WTC11 (cell line): ENCODE measurements around the gene SCN8A. TPM values are rescaled to one million over a fixed set of nuclear protein-coding genes. Genes with fewer than 3 reads are reported as not detected.

ENCODE experiments used
- ATAC-seq: fragments of 200-7000 bp; cut with Tn5 transposase; 2 replicates; pipeline ENCODE4 v1.10.0; 2021; ENCODE audit warnings: mild to moderate bottlenecking, moderate library complexity
- CTCF ChIA-PET: fragments of 300-600 bp; sonication (Branson Sonifier 250); formaldehyde crosslinking; loops from one replicate; lab custom pipeline; 2021; ENCODE audit warnings: antibody characterized with exemption; lab: Charles Lee
- POLR2A ChIA-PET: fragments of 350-600 bp; sonication (Branson Sonifier 250); formaldehyde crosslinking; loops from one replicate; lab custom pipeline; 2021; ENCODE audit warnings: antibody characterized with exemption; lab: Charles Lee
- DNase-seq: peaks from one replicate; pipeline ENCODE4 v3.0.0; 2021; ENCODE audit warnings: low spot score
- H3K27ac Mint-ChIP-seq: 2 replicates; pipeline ENCODE4 v1.8.0; 2021; ENCODE audit warnings: mixed read lengths
- H3K27me3 Mint-ChIP-seq: 2 replicates; pipeline ENCODE4 v1.8.0; 2021; ENCODE audit warnings: low read depth, mild to moderate bottlenecking, moderate library complexity, mixed read lengths
- H3K36me3 Mint-ChIP-seq: 2 replicates; pipeline ENCODE4 v1.8.0; 2021; ENCODE audit warnings: mixed read lengths
- H3K4me1 Mint-ChIP-seq: 2 replicates; pipeline ENCODE4 v1.8.0; 2022; ENCODE audit warnings: mixed read lengths
- H3K4me3 Mint-ChIP-seq: 2 replicates; pipeline ENCODE4 v1.8.0; 2021; ENCODE audit warnings: mild to moderate bottlenecking, moderate library complexity, mixed read lengths
- H3K9me3 Mint-ChIP-seq: 2 replicates; pipeline ENCODE4 v1.8.0; 2021; ENCODE audit warnings: mixed read lengths
- ATF1 ChIP-seq: sonication (generic); formaldehyde crosslinking; IDR thresholded peaks from 2 replicates; pipeline ENCODE4 v1.8.1; 2023; ENCODE audit warnings: mild to moderate bottlenecking, moderate library complexity, missing genetic modification reagents
- CDX4 ChIP-seq: fragments of 250-450 bp; sonication (Bioruptor Pico); IDR thresholded peaks from 2 replicates; pipeline ENCODE4 v1.9.0; 2021; ENCODE audit warnings: moderate library complexity, mild to moderate bottlenecking, inconsistent platforms, borderline replicate concordance
- CREM ChIP-seq: sonication (generic); formaldehyde crosslinking; IDR thresholded peaks from 2 replicates; pipeline ENCODE4 v1.8.1; 2022; ENCODE audit warnings: mild to moderate bottlenecking, missing genetic modification reagents, moderate library complexity
- EMX1 ChIP-seq: fragments of 250-450 bp; sonication (Bioruptor Pico); IDR thresholded peaks from 2 replicates; pipeline ENCODE4 v1.8.0; 2021; ENCODE audit warnings: mild to moderate bottlenecking
- ERG ChIP-seq: fragments of 250-450 bp; sonication (Bioruptor Pico); IDR thresholded peaks from 2 replicates; pipeline ENCODE4 v1.8.0; 2021; ENCODE audit warnings: mild to moderate bottlenecking
- ETV6 ChIP-seq: sonication (generic); formaldehyde crosslinking; IDR thresholded peaks from 2 replicates; pipeline ENCODE4 v1.8.1; 2022; ENCODE audit warnings: mild to moderate bottlenecking, missing genetic modification reagents
- IRF1 ChIP-seq: sonication (generic); formaldehyde crosslinking; IDR thresholded peaks from 2 replicates; pipeline ENCODE4 v1.8.0; 2023; ENCODE audit warnings: missing genetic modification reagents
- JAZF1 ChIP-seq: fragments of 250-450 bp; sonication (Bioruptor Pico); IDR thresholded peaks from 2 replicates; pipeline ENCODE4 v1.9.0; 2021; ENCODE audit warnings: moderate library complexity, mild to moderate bottlenecking, inconsistent platforms
- MYBL2 ChIP-seq: sonication (generic); formaldehyde crosslinking; IDR thresholded peaks from 2 replicates; pipeline ENCODE4 v1.8.1; 2023; ENCODE audit warnings: mild to moderate bottlenecking, moderate library complexity, missing genetic modification reagents
- RELA ChIP-seq: sonication (generic); formaldehyde crosslinking; IDR thresholded peaks from 2 replicates; pipeline ENCODE4 v1.8.1; 2022; ENCODE audit warnings: missing genetic modification reagents, mild to moderate bottlenecking, borderline replicate concordance
- SMAD3 ChIP-seq: sonication (generic); formaldehyde crosslinking; IDR thresholded peaks from 2 replicates; pipeline ENCODE4 v1.8.0; 2022; ENCODE audit warnings: missing genetic modification reagents, mild to moderate bottlenecking, borderline replicate concordance
- SMAD4 ChIP-seq: sonication (generic); formaldehyde crosslinking; IDR thresholded peaks from 2 replicates; pipeline ENCODE4 v1.8.0; 2022; ENCODE audit warnings: mild to moderate bottlenecking, missing genetic modification reagents
- TEAD1 ChIP-seq: sonication (generic); formaldehyde crosslinking; IDR thresholded peaks from 2 replicates; pipeline ENCODE4 v1.8.0; 2022; ENCODE audit warnings: mild to moderate bottlenecking, missing genetic modification reagents
- TEAD4 ChIP-seq: sonication (generic); formaldehyde crosslinking; IDR thresholded peaks from 2 replicates; pipeline ENCODE4 v1.8.0; 2022; ENCODE audit warnings: mild to moderate bottlenecking, missing genetic modification reagents
- TP53 ChIP-seq: sonication (generic); formaldehyde crosslinking; IDR thresholded peaks from 2 replicates; pipeline ENCODE4 v1.8.1; 2023; ENCODE audit warnings: mild to moderate bottlenecking, missing genetic modification reagents
- ZNF512 ChIP-seq: sonication (generic); formaldehyde crosslinking; IDR thresholded peaks from 2 replicates; pipeline ENCODE4 v1.8.1; 2022; ENCODE audit warnings: missing genetic modification reagents, borderline replicate concordance
- total RNA-seq: library from RNA; stranded (reverse); gene quantifications from 3 replicates; pipeline ENCODE4 v1.2.3, GENCODE V29; 2021
- TF ChIP-seq, protein P1 (sequence below): sonication (generic); formaldehyde crosslinking; IDR thresholded peaks from 2 replicates; pipeline ENCODE4 v1.8.1; 2022; ENCODE audit warnings: mild to moderate bottlenecking, moderate library complexity, missing genetic modification reagents
- TF ChIP-seq, protein P2 (sequence below): sonication (generic); formaldehyde crosslinking; IDR thresholded peaks from 2 replicates; pipeline ENCODE4 v1.8.0; 2023; ENCODE audit warnings: mild to moderate bottlenecking, missing genetic modification reagents
- TF ChIP-seq, protein P3 (sequence below): fragments of 250-450 bp; sonication (Bioruptor Pico); IDR thresholded peaks from 2 replicates; pipeline ENCODE4 v2.1.2; 2022; ENCODE audit warnings: mild to moderate bottlenecking, moderate library complexity

SCN8A gene
- total RNA-seq, 1 experiment from 2014 or later: 14.4 TPM

DNA sequence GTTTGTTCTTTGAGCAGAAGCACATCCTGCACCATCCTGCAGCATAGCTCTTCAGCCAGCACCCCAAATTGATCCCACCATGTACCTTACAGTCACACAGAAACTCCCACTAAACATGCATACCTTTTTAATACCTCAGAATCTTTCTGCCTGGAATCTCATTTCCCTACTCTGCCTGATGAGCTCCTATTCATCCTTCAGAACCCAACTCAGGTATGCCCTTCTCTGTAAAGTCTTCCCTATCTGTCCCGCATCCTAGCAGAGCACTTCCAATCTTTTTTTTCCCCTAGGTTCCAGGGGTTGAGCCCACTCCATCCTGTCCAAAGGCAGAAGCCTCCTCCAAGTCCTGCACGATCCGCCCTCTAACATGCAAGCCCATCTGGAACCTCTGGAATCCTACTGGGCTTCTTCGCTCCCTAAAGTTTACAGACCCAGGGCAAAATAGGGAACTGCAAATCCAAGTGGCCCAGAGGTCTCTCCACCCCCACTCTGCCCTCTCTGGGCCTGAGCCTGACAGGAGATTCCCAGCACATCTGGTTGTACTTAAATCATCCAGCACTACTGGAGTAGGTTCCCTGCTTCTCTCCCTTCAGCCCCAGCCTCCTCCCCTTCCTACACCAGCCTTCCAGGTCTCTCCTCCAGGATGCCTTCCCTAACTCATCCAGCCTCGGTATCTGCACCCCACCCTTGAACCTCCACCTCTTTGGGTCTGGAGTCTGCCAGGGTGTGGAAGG is 261.5 kb downstream of the SCN8A start (continued):
- TF ChIP-seq CDX4 (CRISPR knock-in tag) (no peak), ERG (no peak), SMAD3 (CRISPR knock-in tag) (no peak), ETV6 (CRISPR knock-in tag) (no peak), TEAD4 (no peak)
- TF ChIP-seq, protein P1, sequence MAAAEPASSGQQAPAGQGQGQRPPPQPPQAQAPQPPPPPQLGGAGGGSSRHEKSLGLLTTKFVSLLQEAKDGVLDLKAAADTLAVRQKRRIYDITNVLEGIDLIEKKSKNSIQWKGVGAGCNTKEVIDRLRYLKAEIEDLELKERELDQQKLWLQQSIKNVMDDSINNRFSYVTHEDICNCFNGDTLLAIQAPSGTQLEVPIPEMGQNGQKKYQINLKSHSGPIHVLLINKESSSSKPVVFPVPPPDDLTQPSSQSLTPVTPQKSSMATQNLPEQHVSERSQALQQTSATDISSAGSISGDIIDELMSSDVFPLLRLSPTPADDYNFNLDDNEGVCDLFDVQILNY (CRISPR knock-in tag): no peak

DNA sequence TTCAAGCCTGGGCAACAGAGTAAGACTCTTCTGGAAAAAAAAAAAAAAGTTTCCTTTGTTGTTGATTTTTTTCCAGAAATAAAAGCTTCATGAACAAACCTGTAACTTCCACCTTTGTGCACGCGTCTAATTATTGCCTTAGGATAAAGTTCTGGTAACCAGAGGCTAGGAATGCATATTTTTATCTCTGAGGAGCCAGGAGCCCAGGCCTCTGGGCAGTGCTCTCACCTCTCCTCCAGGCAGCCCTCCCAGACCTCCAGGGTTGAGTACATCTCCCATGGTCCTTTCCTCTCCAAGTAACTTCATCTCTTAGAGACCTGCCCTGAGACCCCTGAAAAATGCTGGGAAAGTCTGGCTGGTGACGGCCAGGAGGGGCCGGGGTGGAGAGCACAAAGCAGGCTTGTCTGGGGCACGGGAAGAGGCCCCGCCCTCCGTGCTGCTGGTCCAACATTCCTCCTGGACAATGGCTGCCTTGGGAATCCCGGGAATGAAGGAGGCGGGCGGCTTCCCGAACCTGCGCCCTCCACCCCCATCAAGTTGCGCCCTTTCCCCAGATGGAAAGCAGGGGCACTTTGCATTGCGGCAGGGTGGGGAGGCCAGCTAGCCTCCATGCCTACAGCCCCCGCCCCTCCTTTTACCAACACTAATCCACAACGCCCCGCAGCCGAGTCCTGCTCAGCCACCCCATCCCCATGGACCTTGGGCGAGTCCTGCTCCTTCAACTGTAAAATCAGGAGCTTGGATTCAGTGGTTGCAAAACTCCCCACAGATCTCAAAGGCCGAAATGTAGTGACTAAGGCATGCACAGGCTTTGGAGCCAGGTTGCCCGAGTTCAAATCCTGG is 264.8 kb downstream of the SCN8A start:
- H3K27me3 Mint-ChIP-seq: peaks cover 48% of the 10 kb centered on the region
- CTCF ChIA-PET: interaction anchor here (0.6 to 3.5 kb wide), 6 partner anchors 9 to 39 kb away, joined by 3 to 23 read pairs (median 8); no protein-coding TSS in a partner anchor
- H3K36me3 Mint-ChIP-seq: no peaks in the 10 kb centered on the region
- H3K27ac Mint-ChIP-seq: peak overlapping the region; percentile 93
- TF ChIP-seq TEAD1 (CRISPR knock-in tag) (0 out of 2 replicates have a peak, but pooled peaks have one; percentile 40), CREM (CRISPR knock-in tag) (no peak), ETV6 (CRISPR knock-in tag) (0 out of 2 replicates have a peak, but pooled peaks have one; percentile 36), TP53 (CRISPR knock-in tag) (0 out of 2 replicates have a peak, but pooled peaks have one; percentile 40)
- TF ChIP-seq, protein P2, sequence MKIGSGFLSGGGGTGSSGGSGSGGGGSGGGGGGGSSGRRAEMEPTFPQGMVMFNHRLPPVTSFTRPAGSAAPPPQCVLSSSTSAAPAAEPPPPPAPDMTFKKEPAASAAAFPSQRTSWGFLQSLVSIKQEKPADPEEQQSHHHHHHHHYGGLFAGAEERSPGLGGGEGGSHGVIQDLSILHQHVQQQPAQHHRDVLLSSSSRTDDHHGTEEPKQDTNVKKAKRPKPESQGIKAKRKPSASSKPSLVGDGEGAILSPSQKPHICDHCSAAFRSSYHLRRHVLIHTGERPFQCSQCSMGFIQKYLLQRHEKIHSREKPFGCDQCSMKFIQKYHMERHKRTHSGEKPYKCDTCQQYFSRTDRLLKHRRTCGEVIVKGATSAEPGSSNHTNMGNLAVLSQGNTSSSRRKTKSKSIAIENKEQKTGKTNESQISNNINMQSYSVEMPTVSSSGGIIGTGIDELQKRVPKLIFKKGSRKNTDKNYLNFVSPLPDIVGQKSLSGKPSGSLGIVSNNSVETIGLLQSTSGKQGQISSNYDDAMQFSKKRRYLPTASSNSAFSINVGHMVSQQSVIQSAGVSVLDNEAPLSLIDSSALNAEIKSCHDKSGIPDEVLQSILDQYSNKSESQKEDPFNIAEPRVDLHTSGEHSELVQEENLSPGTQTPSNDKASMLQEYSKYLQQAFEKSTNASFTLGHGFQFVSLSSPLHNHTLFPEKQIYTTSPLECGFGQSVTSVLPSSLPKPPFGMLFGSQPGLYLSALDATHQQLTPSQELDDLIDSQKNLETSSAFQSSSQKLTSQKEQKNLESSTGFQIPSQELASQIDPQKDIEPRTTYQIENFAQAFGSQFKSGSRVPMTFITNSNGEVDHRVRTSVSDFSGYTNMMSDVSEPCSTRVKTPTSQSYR (CRISPR knock-in tag): peak; percentile 60; the same call in 1 of the 2 replicates
- peak; percentile 97 for ATAC-seq
- H3K4me1 Mint-ChIP-seq: peaks cover 38% of the 10 kb centered on the region
- peak; percentile 88 for DNase-seq
- POLR2A ChIA-PET: interaction anchor here (0.5 to 1.4 kb wide), 5 partner anchors 9 to 604 kb away, joined by 3 to 7 read pairs (median 4); no protein-coding TSS in a partner anchor
- H3K4me3 Mint-ChIP-seq: peak overlapping the region; percentile 79
- H3K9me3 Mint-ChIP-seq: no peaks in the 10 kb centered on the region

DNA sequence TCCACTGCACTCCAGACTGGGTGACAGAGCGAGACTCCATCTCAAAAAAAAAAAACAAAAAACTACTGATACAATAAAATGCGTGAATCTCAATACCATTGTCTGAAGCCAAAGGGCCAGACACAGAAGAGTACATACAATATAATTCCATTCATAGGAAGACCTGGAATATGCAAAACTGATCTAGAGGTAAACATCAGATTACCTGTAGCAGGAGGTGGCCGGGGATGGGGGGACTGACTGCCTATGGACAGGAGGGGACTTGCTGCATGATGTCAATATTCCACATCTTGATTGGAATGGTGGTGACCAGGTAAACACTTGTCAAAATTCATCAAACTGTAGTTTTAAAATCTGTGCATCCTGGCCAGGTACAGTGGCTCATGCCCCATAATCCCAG is 270.0 kb downstream of the SCN8A start:
- Mint-ChIP-seq H3K9me3 (no peaks in the 10 kb centered on the region), H3K4me1 (peaks cover 44% of the 10 kb centered on the region), H3K27me3 (peaks cover 46% of the 10 kb centered on the region), H3K36me3 (no peaks in the 10 kb centered on the region), H3K4me3 (no peak overlapping the region), H3K27ac (no peak overlapping the region)
- no peak for ATAC-seq
- POLR2A ChIA-PET: no interaction called here
- no peak for DNase-seq
- CTCF ChIA-PET: interaction anchor here (1.2 to 6.4 kb wide), 3 partner anchors 9 to 14 kb away, joined by 3 to 126 read pairs (median 6); no protein-coding TSS in a partner anchor
- TF ChIP-seq MYBL2 (CRISPR knock-in tag): no peak
- TF ChIP-seq SMAD3 (CRISPR knock-in tag): no peak
- TF ChIP-seq RELA (CRISPR knock-in tag): no peak
- TF ChIP-seq SMAD4 (CRISPR knock-in tag): no peak
- no peak for TF ChIP-seq EMX1
- no peak for TF ChIP-seq IRF1 (CRISPR knock-in tag)
- TF ChIP-seq, protein P3, sequence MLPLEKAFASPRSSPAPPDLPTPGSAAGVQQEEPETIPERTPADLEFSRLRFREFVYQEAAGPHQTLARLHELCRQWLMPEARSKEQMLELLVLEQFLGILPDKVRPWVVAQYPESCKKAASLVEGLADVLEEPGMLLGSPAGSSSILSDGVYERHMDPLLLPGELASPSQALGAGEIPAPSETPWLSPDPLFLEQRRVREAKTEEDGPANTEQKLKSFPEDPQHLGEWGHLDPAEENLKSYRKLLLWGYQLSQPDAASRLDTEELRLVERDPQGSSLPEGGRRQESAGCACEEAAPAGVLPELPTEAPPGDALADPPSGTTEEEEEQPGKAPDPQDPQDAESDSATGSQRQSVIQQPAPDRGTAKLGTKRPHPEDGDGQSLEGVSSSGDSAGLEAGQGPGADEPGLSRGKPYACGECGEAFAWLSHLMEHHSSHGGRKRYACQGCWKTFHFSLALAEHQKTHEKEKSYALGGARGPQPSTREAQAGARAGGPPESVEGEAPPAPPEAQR (CRISPR knock-in tag): no peak
- TF ChIP-seq ZNF512: no peak
- no peak for TF ChIP-seq JAZF1 (CRISPR knock-in tag)
- TF ChIP-seq ATF1 (CRISPR knock-in tag): no peak
